Fibroblast of gingiva (primary cell): ENCODE measurements around the gene SPDYE1.
"Not testable (repeated sequence)": the region's sequence is repeated elsewhere in the genome, so short reads cannot be mapped to it uniquely, and the experiment has no call there.

Experiments used
- DNase-seq: peaks from one replicate; pipeline ENCODE4 v3.0.0-alpha.2; 2011; ENCODE audit warnings: low read depth

Gene SPDYE1

DNA sequence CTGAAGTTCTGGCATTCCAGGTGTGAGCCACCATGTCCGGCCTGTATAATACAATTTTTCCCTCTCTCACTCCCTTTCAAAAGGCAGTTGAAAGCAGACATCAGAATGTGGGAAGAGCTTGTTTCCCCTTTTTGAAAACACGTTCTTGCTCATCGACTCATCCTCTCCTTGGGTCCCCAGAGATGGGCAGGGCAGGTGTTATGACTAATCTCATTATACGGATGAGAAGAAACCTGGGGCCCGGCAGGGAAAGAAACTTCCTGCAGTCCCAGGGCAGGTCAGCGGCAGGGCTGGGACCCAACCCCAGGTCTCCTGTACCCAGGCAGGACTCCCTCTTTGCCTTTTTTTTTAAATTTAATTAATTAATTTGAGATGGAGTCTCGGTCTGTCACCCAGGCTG is 4.8 kb upstream of the SPDYE1 start:
- not testable (repeated sequence) for DNase-seq

DNA sequence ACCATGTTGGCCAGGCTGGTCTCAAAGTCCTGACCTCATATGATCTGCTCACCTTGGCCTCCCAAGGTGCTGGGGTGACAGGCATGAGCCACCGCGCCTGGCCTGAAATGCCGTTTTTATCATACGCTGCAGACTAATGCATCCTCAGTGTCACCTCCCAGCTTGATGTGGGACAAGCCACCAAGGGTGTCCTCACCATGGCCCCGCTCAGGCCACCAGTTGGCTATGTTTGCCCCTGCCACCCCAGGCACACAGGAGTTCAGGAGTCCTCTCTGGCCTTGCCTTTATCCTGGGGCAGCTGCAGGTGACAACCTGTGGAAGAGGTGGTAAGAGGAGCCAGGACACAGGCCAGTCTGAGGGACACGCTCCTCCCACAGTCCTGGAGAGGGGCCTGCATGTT is 3.0 kb upstream of the SPDYE1 start:
- not testable (repeated sequence) for DNase-seq

DNA sequence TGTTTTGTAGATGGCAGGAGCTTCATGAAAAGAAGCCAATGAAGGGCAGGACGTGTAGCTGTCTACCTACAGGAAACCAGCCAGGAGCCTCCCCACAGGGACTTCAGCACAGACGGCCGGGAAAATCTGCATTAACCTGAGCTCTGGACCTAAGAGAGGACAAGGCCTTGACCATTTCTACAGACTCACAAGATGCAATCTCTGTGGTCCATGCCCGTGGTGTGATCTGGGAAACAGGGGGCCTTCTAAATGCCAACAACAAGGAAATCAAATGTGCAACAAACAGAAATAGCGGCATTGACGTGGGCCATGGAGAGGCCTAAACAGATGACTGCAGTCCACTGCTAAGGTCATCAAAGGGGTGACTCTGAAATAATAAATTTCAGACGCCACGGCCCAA is 14.4 kb downstream of the SPDYE1 start:
- not testable (repeated sequence) for DNase-seq

DNA sequence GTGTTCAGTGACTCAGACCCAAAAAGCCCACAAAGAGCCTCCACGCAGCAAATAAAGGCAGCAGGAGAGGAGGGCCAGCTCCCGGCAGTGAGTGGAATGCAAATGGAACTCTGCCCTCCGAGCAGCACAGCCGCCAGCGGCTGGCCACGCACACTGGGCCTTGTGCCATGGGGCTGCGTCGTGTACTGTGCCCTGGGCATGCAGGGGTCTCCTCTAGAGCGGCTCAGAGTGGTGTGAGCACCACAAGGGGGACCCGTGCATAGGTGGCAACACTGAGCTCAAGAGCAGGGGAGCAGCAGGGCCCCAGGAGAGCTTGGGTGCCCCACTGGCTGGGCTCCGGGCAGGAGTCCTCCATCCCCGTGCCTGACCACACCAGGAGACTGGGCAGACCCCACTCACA is 17.4 kb downstream of the SPDYE1 start:
- DNase-seq: not testable (repeated sequence)

DNA sequence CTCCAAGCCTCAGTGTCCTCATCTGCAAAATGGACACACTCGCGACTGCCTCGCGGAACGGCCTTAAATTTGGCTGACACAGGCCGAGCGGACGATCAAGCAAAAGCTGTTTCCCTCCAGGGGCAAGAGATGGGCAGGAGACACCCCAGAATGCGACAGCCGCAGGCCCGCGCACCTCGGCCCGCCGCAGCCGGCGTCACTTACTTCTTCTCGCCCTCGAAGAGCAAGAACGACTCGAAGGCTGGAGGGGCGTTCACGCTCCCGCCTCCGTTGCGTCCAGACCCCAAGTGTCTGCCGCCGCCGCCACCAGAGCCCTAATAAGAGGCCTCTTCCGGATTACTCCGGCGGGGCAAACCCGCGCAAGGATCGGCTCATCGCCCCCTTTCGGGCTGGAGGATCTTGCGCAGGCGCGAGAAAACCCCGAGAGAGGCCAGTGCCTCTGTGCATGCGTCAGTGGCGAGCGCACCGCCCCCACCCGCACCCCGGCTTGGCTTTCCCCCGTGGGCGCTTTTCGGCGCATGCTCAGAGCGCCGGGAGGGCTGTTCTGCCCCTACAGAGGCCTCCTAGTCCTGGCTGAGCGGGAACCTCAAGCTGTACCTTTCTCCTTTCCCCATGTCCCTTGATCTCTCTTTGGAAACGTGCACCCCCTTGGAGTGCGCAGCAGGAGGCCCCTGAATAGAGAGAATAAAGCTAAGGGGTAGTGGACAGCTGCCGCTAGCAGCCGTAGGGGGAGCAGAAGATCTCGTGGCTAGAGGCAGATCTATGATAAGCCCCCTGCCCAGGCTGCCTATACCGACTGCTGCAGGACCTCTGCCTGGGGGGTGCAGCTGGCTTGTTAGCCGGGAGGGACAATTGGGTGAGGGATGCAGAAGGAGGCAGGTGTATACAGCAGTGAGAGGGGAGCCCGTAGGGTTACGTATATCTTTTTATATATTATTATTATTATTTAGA is 21.4 kb downstream of the SPDYE1 start:
- peak; percentile 96 for DNase-seq

DNA sequence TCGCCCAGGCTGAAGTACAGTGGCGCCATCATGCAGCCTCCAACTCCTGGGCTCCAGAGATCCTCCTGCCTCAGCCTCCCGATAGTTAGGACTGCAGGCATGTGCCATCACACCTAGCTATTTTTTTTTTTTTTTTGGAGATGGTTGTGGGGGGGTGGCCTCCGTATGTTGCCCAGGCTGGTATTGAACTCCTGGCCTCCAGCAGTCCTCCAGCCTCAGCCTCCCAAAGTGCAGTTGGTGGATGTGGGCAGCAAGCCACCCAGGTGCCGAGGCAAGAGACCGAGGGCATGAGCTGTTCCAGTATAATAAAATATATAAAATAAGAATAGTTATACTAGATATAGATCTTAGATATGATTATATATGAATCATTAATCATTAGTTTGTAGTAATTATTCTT is 22.1 kb downstream of the SPDYE1 start:
- DNase-seq: not testable (repeated sequence)

DNA sequence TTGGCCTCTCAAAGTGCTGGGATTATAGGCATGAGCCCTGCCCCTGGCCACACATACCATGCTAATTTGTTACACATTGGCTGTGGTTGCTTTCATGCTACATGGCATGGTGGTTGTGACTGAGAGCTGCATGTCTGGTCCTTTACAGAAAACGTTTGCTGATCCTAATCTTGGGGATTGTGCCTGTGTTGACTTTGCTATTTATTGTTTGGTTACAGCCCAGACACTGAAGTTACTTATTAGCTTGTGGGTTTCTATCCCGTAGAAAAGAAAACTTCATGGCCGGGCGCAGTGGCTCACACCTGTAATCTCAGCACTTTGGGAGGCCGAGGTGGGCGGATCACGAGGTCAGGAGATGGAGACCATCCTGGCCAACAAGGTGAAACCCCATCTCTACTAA is 24.4 kb downstream of the SPDYE1 start:
- DNase-seq: not testable (repeated sequence)

DNA sequence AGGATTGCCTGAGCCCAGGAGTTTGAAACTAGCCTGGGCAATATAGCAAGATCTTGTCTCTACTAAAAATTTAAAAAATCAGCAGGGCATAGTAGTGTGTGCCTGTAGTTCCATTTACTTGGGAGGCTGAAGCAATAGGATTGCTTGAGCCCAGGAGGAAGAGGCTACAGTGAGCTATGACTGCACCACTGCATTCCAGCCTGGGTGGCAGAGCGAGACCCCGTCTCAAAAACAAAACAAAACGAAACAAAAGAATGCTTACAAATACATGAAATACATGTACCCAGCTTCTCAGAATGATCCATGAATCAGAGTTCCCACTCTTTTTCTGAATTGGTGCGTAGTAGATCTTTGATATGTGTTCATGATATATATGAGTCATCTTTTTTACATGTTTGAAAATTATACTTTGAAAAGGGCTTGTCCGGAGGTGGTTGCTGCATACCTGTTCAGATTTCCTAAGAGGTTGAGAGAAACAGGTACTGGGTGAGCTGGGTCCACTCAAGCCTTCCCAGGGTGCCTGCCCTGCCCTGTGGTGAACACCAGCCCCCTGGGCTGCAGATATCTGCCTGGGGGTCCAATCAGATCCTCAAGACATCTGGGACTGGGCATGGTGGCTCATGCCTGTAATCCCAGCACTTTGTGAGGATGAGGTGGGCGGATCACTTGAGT is 25.2 kb downstream of the SPDYE1 start:
- not testable (repeated sequence) for DNase-seq

DNA sequence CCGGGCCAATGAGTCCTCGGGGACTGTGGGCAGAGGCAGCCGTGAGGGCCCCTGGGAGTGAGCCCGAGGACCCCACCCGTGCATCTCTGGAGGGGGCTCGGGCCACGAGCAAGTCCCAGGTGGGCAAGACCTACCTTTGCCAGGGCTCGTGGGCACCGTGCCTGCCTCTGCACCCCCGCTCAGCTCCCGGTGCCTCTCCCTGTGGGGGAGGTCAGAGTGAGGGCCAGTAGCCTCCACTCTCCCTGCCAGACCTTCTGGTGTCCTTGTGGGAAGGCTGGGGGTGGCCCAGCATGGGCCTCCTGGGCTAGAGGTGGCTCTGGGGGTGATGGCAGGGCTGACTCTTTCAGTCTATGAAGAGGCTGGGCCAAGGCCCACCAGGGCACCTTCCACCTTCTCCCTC is 31.7 kb downstream of the SPDYE1 start:
- not testable (repeated sequence) for DNase-seq

DNA sequence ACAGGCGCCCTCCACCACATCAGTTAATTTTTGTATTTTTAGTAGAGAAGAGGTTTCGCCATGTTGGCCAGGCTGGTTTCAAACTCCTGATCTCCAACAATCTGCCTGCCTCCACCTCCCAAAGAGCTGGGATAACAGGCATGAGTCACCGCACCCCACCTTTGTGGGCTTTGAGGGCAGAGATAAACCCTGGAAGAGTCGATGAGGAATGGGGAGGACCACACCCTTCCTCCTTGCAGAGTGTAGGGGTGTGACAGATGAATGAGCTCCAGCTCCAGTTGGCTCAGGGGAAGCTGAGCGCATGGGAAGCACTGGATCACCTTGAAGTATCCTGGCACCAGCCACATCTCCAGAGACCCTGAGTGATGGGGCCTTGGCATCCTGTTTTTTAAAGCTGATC is 32.3 kb downstream of the SPDYE1 start:
- not testable (repeated sequence) for DNase-seq

DNA sequence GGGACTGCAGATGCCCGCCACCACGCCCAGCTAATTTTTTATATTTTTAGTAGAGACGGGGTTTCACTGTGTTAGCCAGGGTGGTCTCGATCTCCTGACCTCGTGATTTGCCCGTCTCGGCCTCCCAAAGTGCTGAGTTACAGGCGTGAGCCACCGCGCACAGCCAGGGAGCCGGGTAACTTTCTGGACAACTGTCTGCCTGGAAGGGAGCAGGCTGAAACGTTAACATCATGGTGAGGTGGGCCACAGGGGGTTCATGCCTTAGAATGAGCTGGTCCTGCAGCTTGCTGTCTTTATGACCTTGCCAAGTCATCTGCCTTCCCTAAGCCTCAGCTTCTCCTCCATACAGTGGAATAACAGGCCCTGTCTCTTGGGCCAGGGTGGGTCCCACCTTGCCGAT is 33.6 kb downstream of the SPDYE1 start:
- not testable (repeated sequence) for DNase-seq

DNA sequence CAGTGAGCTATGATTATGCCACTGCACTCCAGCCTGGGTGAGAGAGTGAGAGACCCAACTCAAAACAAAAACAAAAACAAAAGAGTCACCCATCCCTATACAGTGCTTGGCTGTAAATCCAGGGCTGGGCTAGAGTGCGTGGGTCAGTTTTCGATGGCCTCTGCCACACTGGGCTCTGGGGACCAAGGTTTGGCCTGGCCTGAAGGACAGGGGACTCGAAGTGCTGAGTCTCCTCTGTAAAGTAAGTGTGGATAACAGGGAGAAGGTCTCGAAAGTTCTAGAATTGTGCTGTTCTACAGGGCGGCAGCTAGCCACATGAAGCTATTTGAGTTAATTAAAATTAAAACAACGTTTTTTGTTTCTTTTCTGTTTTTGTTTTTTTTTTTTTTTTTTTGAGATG is 34.3 kb downstream of the SPDYE1 start:
- not testable (repeated sequence) for DNase-seq

DNA sequence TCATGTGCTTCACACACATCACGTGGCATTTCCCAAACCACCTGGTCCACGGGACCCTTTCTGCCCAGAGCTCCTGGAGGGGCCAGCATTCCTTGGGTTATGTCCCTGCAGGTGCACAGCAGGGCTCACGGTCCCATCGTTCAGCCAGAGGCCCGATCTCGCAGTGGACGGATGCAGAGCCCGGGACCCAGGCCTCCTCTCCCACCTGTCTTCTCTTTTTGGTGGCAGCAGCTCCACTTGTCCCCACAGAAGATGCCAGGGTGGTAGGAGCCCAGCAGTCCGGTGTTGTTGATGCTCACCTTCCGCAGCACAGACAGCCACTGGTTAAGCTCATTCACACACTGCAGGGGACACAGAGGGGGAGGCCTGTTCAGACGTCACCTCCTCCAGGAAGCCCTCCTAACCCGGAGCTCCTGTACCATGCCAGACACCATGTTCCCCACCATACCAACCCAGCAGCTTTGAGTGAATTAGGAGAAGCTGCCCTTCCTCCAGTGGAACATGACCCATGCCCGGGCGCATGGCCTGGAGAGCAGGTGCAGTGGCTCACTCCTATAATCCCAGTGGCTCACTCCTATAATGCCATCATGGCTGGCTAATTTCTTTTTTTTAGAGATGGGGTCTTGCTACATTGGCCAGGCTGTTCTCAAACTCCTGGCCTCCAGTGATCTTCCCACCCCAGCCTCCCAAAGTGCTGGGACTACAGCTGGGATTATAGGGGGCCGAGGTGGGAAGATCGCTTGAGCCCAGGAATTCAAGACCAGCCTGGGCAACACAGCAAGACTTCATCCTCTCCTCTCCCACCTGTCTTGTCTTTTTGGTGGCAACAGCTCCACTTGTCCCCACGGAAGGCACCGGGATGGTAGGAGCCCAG is 36.5 kb downstream of the SPDYE1 start:
- DNase-seq: not testable (repeated sequence)

DNA sequence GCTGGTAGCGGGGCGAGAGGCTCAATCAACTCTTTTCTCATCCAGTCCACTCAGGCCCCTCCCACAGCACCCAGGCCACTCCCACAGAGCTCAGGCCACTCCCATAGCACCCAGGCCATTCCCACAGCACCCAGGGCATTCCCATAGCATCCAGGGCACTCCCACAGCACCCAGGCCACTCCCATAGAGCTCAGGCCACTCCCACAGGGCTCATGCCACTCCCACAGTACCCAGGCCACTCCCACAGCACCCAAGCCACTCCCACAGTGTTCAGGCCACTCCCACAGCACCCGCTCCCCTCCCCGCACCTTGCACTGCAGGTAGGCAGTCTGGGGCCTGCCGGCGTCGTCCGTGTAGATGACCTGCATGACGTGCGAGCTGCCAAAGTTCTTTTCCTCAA is 38.7 kb downstream of the SPDYE1 start:
- DNase-seq: not testable (repeated sequence)

DNA sequence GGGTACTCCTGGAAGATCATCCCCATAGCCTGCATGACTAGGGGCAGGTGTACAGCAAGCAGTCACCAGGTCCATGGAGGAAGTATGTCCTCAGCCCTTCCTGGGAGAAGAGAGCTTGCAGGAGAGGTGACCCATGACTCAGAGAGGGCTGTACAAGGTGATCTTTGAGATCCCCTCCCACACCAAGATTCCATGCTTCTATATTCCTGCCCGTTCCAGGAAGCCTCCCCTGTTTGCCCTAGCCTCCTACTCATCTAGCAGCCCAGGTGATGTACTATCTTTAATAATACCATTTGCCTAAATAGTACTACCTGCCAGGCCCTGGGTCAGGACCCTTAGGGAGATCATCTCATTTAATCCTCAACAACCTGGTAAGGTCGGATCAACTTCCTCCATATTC is 40.3 kb downstream of the SPDYE1 start:
- DNase-seq: not testable (repeated sequence)

DNA sequence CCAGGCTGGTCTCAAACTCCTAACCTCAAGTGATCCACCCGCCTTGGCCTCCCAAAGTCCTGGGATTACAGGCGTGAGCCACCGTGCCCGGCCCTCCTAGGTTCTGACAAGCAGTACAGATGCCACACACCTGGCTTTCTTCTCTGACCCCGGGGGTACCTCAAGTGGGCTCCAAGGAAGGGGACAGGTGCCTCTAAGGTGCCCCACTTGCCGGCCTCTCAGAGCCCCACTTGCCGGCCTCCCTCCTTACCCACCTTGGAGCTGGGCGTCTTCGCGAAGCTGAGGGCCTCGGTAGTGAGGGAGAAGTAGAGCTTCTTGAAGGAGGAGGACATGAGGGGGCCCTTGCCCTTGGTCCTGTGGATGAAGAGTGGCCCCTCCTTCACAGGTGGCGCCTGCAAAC is 40.9 kb downstream of the SPDYE1 start:
- not testable (repeated sequence) for DNase-seq

DNA sequence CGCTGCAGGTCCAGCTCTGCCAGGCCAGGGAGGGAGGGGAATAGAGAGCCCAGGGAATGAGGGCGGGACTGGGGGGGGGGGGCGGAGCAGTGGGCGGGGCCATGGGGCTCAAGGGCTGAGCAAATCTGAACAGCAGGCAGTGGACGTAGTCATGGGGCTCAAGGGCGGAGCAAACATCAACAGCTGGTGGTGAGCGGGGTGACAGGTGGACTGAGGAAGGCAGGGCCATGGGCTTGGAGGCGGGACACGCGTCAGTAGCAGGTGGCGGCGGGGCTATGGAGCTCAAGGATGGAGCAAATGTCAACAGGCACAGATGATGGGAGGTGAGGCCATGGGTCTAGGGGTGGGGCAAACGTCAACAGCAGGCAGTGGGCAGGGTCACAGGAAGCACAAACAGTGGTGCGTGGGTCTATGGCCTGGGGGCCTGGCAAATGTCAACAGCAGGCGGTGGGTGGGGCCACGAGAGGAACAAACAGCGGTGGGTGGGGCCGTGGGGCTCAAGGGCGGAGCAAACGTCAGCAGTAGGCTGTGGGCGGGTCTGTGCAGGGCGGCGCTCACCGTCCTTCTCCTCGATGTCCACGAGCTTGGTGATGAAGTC is 41.4 kb downstream of the SPDYE1 start:
- peak; percentile 37 for DNase-seq

DNA sequence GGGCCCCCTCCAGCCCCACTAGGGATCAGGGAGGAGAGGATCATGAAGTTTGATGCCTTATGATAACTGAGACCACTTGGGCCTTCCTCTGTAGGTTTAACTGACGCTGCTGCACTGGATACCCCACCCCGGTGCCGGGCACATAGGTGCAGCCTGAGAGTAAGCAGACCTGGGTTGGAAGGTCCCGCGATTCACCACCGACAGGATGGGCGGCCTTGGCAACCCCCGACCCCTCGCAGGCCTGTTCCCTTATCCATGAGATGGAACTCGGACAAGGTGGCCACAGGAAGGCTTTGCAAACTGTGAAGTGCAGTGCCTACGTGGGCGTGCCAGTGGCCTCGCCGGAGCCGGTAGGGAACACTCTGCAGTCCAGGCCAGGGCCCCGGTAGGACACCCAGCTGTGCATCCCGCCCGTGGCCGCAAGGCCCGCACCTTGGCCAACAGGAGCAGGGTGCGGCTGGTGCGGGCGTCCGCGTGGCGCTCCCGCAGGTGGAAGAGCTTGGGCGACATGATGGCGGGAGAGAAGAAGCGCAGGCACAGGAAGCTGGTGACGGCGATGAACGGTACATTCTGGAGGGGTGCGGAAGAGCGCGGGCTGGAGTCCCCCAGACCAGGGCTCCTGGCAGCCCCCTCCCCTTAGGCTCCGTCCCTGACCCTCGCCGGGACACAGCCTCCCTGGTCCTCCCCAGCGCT is 42.2 kb downstream of the SPDYE1 start:
- DNase-seq: not testable (repeated sequence)

DNA sequence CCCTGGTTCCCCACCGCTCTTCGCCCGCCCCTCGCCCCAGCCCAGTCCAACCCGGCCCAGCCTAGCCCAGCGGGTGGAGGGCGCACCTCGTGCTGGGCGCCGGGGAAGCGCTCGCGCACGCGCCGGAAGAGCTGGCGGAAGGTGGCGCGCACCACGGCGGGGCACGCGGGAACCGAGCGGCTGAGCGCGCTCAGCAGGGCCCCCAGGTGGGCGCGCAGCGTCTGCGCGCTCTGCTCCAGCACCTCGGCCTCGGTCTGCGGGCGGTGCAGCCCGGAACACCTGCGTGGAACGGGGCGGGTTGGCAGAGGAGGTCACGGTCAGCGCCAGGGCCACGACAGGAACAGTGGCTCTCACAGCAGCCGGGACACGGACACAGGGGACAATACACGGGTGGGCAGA is 42.8 kb downstream of the SPDYE1 start:
- DNase-seq: not testable (repeated sequence)

DNA sequence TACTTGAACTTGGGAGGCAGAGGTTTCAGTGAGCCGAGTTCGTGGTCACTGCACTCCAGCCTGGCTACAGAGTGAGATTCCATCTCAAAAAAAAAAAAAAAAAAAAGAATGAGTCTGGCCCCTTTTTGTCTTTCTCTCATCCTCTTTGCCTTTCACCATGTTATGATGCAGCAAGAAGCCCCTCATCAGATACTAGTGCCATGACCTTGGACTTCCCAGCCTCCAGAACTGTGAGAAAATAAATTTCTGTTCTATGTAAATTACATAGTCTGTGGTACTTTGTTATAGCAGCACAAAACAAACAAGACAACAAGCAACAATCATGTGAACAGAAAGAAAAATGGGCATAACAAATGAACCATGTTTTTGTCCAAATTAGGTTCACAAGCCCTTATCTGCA is 44.5 kb downstream of the SPDYE1 start:
- no peak for DNase-seq

DNA sequence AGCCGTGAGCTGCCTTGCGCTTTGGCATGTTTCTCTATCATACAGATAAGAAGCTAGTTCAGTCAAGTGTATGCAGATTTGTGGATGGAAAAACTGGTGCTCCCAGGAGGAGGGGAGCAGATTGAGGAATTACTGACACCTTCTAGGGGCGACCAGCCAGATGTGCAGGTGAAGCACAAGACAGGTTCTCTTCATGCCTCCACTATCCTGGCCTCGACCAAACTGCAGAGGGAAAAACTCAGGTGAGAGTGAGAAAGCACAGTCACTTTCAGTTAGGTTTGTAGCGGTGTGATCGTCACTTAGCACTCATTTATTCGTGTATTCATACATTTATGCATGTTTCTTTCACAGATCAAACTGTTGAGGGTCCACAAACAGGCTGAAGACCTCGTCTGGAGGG is 46.2 kb downstream of the SPDYE1 start:
- DNase-seq: no peak
